Measurements from ENCODE around the gene JAM3.

The JAM3 gene

GRCh38 chr11:134032501-134033091, 36.3 kb upstream of the JAM3 start:
- TF ChIP-seq CTCF (IDR thresholded peaks at IDR 0.05; ENCODE audit: low read depth, low read length, missing control alignments), result no peak
- DNase-seq (ENCODE audit: low read depth), result no peak

GRCh38 chr11:134033276-134033675, 35.6 kb upstream of the JAM3 start:
- in situ Hi-C loops (cut with HindIII; ENCODE audit: low sequenced_read_pairs), result no loop called here
- TF ChIP-seq CTCF (IDR thresholded peaks at IDR 0.05; ENCODE audit: low read depth, low read length, missing control alignments), result no peak
- DNase-seq (ENCODE audit: low read depth), result no peak
- H3K4me3 ChIP-seq (ENCODE audit: low read depth, low read length), result no peak overlapping the region

More at GRCh38 chr11:134032501-134033091, 36.3 kb upstream of the JAM3 start:
- no peak overlapping the region for H3K4me3 ChIP-seq (ENCODE audit: low read depth, low read length)
- in situ Hi-C loops (cut with HindIII; ENCODE audit: low sequenced_read_pairs), result no loop called here

GRCh38 chr11:134033696-134034491, 35.0 kb upstream of the JAM3 start:
- DNase-seq (ENCODE audit: low read depth), result peak; percentile 61
- H3K4me3 ChIP-seq (ENCODE audit: low read depth, low read length), result no peak overlapping the region
- in situ Hi-C loops (cut with HindIII; ENCODE audit: low sequenced_read_pairs), result no loop called here
- TF ChIP-seq CTCF (IDR thresholded peaks at IDR 0.05; ENCODE audit: low read depth, low read length, missing control alignments), result no peak

- H3K4me3 ChIP-seq (ENCODE audit: low read depth, low read length), result no peak overlapping the region
- no peak for TF ChIP-seq CTCF (IDR thresholded peaks at IDR 0.05; ENCODE audit: low read depth, low read length, missing control alignments)
- in situ Hi-C loops (cut with HindIII; ENCODE audit: low sequenced_read_pairs), result no loop called here
- DNase-seq (ENCODE audit: low read depth), result no peak
Observed at GRCh38 chr11:134034496-134035381, 34.1 kb upstream of the JAM3 start.

GRCh38 chr11:134036492-134037045, 32.3 kb upstream of the JAM3 start:
- H3K4me3 ChIP-seq (ENCODE audit: low read depth, low read length), result peak overlapping the region; percentile 56
- no peak for TF ChIP-seq CTCF (IDR thresholded peaks at IDR 0.05; ENCODE audit: low read depth, low read length, missing control alignments)
- in situ Hi-C loops (cut with HindIII; ENCODE audit: low sequenced_read_pairs), result no loop called here
- no peak for DNase-seq (ENCODE audit: low read depth)
